ENCODE measurements around the gene PCLO. TPM values are rescaled to one million over a fixed set of nuclear protein-coding genes. Genes with fewer than 3 reads are reported as not detected.

Gene PCLO
- total RNA-seq, 4 donors from 2014 or later = 6.6 to 70.7 (median 33.9) TPM

DNA sequence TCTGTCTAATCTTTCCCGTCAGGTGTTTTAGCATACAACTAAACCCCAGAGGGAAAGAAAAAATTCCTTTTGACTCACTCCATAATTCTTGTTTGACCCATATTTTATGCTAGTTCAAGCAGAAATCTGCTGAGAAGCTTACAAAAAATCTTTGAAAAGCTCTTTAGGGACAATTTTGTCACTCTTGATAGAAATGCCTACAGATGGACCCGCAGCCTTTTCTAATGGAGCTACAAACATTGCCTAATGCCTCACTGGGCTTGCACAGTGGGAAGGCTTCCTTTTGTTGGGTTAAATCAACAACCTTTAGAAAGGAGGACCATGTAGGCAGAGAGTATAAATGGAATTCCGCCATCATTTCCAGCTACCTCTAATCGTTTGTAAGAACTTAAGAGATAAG is 344.5 kb downstream of the PCLO start:
- no peaks in the 10 kb centered on the region for H3K4me1 ChIP-seq
- no peaks in the 10 kb centered on the region for H3K9me3 ChIP-seq
- TF ChIP-seq CTCF (IDR thresholded peaks at IDR 0.05) (no peak), POLR2A (IDR thresholded peaks at IDR 0.05) (no peak)
- DNase-seq = no peak
- H3K27ac ChIP-seq = no peak overlapping the region
- no peaks in the 10 kb centered on the region for H3K36me3 ChIP-seq
- H3K27me3 ChIP-seq = no peaks in the 10 kb centered on the region
- H3K4me3 ChIP-seq = no peak overlapping the region

DNA sequence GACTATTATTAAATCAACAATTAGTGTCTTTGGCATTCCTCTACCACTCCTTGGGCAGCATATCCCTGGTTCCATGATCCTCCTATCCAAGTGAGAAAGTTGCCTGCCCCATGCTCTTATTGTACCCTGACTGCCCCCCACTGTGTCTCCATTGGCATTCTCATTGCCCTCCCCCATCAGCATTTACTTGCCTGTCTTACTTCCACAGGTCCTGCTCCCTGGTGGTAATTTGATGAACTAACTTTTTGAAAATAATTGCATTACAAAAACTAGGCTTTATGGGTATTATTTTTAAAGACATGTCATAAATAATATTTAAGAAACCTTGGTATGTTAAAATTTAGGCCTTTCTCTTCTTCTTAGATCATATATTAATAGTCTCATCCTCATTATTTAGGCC is 346.4 kb downstream of the PCLO start:
- no peaks in the 10 kb centered on the region for H3K36me3 ChIP-seq
- no peak for TF ChIP-seq CTCF (IDR thresholded peaks at IDR 0.05)
- no peak for TF ChIP-seq POLR2A (IDR thresholded peaks at IDR 0.05)

GRCh38 chr7:82810558-82811259 is 352.0 kb downstream of the PCLO start:
- TF ChIP-seq CTCF (IDR thresholded peaks at IDR 0.05) = peak in 4 of 6 experiments; percentile 23 to 64 (median 62)
- TF ChIP-seq POLR2A (IDR thresholded peaks at IDR 0.05) = no peak
- no peak overlapping the region for H3K4me3 ChIP-seq
- H3K4me1 ChIP-seq = no peaks in the 10 kb centered on the region
- peak in 1 of 3 donors; percentile 63 for DNase-seq
- no peaks in the 10 kb centered on the region for H3K36me3 ChIP-seq
- no peak overlapping the region for H3K27ac ChIP-seq
- no peaks in the 10 kb centered on the region for H3K9me3 ChIP-seq
- no peaks in the 10 kb centered on the region for H3K27me3 ChIP-seq

More for the DNA sequence above, 346.4 kb downstream of the PCLO start:
- Histone ChIP-seq H3K4me3 (no peak overlapping the region), H3K9me3 (no peaks in the 10 kb centered on the region), H3K4me1 (no peaks in the 10 kb centered on the region), H3K27me3 (no peaks in the 10 kb centered on the region), H3K27ac (no peak overlapping the region)
- no peak for DNase-seq

DNA sequence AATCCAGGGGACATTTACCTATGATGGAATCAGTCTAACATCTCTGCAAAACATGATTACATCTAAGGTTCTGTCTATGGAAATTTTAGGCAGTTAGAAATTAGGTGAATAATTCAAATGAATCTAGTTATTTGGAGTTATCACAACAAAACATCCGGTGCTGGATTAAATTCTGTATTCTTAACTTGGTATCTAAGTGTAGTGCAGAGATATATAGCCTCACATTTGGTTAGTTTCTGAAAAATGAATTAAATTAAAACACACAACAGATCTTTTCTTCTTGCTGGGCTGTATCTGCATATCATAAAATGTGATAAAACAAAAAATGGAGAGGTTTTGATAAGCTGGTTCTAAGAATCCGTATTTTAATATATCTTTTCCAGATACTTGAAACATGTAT is 354.1 kb downstream of the PCLO start:
- Histone ChIP-seq H3K27ac (no peak overlapping the region), H3K27me3 (no peaks in the 10 kb centered on the region), H3K36me3 (no peaks in the 10 kb centered on the region), H3K4me3 (no peak overlapping the region), H3K4me1 (no peaks in the 10 kb centered on the region), H3K9me3 (no peaks in the 10 kb centered on the region)
- no peak for TF ChIP-seq CTCF (IDR thresholded peaks at IDR 0.05)
- no peak for TF ChIP-seq POLR2A (IDR thresholded peaks at IDR 0.05)
- no peak for DNase-seq

- Histone ChIP-seq H3K9me3 (no peaks in the 10 kb centered on the region), H3K27me3 (no peaks in the 10 kb centered on the region), H3K36me3 (no peaks in the 10 kb centered on the region), H3K4me3 (no peak overlapping the region), H3K27ac (no peak overlapping the region), H3K4me1 (no peaks in the 10 kb centered on the region)
- no peak for DNase-seq
- TF ChIP-seq POLR2A (IDR thresholded peaks at IDR 0.05) = no peak
- no peak for TF ChIP-seq CTCF (IDR thresholded peaks at IDR 0.05)
These were observed 357.1 kb downstream of the PCLO start for GRCh38 chr7:82805527-82805960.
